Panc1 (cell line): ENCODE results near the gene STYK1.

Experiments used
- CTCF ChIP-seq: fragments of 450-650 bp; IDR thresholded peaks from 2 replicates; pipeline ENCODE4 v1.5.1; 2017; ENCODE audit warnings: mild to moderate bottlenecking
- POLR2AphosphoS5 ChIP-seq: IDR thresholded peaks from 2 replicates; pipeline ENCODE4 v1.6.1; 2012; ENCODE audit warnings: mild to moderate bottlenecking, low read depth, low read length, moderate library complexity
- REST ChIP-seq, 2 experiments: IDR thresholded peaks; 2 replicates each; pipeline ENCODE4 v1.6.1; 2011 to 2012; ENCODE audit warnings: low read depth in 2 of 2, control low read depth in 1 of 2, low read length in 1 of 2, mild to moderate bottlenecking in 1 of 2, moderate library complexity in 1 of 2; ENCODE audit not compliant: insufficient read depth in 1 of 2
- SIN3A ChIP-seq: IDR thresholded peaks from 2 replicates; pipeline ENCODE4 v1.6.1; 2012; ENCODE audit warnings: low read depth, mild to moderate bottlenecking, low read length, moderate library complexity, borderline replicate concordance; ENCODE audit not compliant: insufficient read depth
- TCF7L2 ChIP-seq: IDR thresholded peaks from 2 replicates; pipeline ENCODE4 v1.6.1; 2011; ENCODE audit warnings: mild to moderate bottlenecking, low read depth, low read length, inconsistent platforms

- TF ChIP-seq CTCF (no peak), TCF7L2 (no peak), POLR2AphosphoS5 (no peak), SIN3A (no peak), REST (IDR thresholded peaks at IDR 0.05; ENCODE audit: insufficient read depth in 1 of 2, low read depth in 2 of 2, low read length in 1 of 2) (no peak)
These were observed 45.6 kb upstream of the STYK1 start for GRCh38 chr12:10719482-10719881.
